Subcutaneous abdominal adipose tissue (tissue), 5 donors: ENCODE data around the gene CNOT1.

Experiments
- H3K27ac ChIP-seq: one replicate; pipeline ENCODE4 v1.7.0; 2013; ENCODE audit warnings: low read depth, mild to moderate bottlenecking, inconsistent platforms, low read length, moderate library complexity
- H3K27me3 ChIP-seq, 5 donors: one replicate each; pipeline ENCODE4 v1.7.0; 2013; ENCODE audit warnings: low read length in 5 of 5, inconsistent platforms in 1 of 5; ENCODE audit not compliant: control insufficient read depth in 5 of 5, insufficient read depth in 4 of 5
- H3K36me3 ChIP-seq, 5 donors: one replicate each; pipeline ENCODE4 v1.7.0; 2013; ENCODE audit warnings: low read length in 5 of 5; ENCODE audit not compliant: control insufficient read depth in 5 of 5, insufficient read depth in 5 of 5
- H3K4me1 ChIP-seq, 5 donors: one replicate each; pipeline ENCODE4 v1.7.0; 2013; ENCODE audit warnings: low read length in 5 of 5, mild to moderate bottlenecking in 3 of 5, moderate library complexity in 1 of 5; ENCODE audit not compliant: control insufficient read depth in 5 of 5, insufficient read depth in 5 of 5
- H3K4me3 ChIP-seq, 5 donors: one replicate each; pipeline ENCODE4 v1.7.0; 2013; ENCODE audit warnings: low read length in 5 of 5, low read depth in 1 of 5
- H3K9ac ChIP-seq, 5 donors: one replicate each; pipeline ENCODE4 v1.7.0; 2013; ENCODE audit warnings: low read length in 5 of 5, mild to moderate bottlenecking in 4 of 5, moderate library complexity in 3 of 5
- H3K9me3 ChIP-seq, 5 donors: one replicate each; pipeline ENCODE4 v1.7.0; 2013; ENCODE audit warnings: low read length in 5 of 5; ENCODE audit not compliant: control insufficient read depth in 5 of 5
- donor health status: healthy.
- donor health status: healthy.
- donor health status: healthy.
- donor health status: healthy.
- donor health status: healthy.

Gene CNOT1

DNA sequence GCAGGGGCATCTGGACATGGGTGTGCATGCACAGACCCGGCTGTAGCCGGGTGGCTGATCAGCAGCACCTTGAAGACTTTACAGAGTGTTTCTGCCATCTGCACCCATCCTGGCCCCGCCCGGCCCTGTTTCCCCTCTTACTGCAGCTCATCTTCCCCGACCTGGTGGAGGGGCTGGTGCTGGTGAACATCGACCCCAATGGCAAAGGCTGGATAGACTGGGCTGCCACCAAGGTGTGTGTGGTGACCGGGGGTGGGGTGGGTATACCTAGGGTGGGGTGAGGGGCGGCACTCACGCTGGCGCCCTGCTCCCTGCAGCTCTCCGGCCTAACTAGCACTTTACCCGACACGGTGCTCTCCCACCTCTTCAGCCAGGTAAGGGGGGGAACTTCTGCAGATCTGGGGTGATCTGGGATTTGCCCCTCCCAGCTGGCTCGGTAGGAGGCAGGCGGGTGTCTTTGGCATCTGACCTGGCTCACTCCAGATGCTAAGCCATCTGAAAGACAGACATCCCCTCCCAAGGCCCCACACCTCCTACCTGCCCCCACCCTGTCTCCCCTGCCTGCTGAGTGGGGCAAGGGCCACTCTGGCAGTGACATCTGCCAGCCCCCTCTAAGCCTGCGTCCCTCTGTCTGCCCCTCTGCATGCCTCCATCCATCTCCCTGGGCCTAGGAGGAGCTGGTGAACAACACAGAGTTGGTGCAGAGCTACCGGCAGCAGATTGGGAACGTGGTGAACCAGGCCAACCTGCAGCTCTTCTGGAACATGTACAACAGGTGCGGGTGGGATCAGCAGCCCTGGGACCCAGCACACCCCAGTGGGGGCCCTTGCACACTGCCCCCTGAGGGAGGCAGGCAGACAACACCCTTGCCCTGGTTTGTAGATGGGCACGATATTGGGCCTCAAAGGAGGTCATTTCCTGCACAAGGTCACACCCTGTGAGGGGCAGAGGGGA, 123.1 kb downstream of the CNOT1 start:
- Histone ChIP-seq H3K9me3 (no peaks in the 10 kb centered on the region), H3K9ac (no peak overlapping the region), H3K4me1 (peaks cover 0 to 2% (median under 1%) of the 10 kb centered on the region in 5 donors), H3K4me3 (no peak overlapping the region), H3K27me3 (peaks cover 22 to 47% (median 37%) of the 10 kb centered on the region in 5 donors), H3K27ac (no peak overlapping the region), H3K36me3 (no peaks in the 10 kb centered on the region)

DNA sequence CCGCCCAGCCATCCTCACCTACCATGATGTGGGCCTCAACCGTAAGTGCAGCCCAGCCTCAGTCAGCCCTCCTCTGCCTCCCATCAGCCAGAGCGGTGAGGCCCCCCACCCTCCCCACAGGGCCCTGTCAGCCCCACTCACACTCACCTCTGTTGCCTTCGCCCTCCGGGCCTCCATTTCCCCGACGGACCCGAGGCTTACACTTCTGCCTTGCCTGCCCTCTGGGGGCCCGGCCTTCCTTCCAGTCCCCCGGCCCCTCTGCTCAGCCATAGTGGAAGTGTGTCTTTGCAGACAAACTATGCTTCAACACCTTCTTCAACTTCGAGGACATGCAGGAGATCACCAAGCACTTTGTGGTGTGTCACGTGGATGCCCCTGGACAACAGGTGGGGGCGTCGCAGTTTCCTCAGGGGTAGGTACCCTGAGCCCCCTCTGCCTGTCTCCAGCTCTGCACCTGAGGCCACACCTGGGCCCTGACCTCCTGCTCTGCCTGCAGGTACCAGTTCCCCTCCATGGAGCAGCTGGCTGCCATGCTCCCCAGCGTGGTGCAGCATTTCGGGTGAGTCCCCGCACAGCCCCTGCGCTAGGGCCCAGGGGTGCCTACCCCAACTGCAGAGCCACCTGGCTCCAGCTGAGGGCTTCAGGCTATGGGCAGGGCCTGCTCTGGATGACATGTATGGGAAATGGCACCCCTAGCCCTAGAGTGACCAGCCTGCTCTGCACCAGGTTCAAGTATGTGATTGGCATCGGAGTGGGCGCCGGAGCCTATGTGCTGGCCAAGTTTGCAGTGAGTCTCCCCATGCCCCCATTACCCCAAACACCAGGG, 125.5 kb downstream of the CNOT1 start:
- Histone ChIP-seq H3K4me3 (no peak overlapping the region), H3K27me3 (peaks cover 40 to 69% (median 59%) of the 10 kb centered on the region in 5 donors), H3K4me1 (peaks cover 0 to 17% (median 12%) of the 10 kb centered on the region in 5 donors), H3K9ac (no peak overlapping the region), H3K9me3 (no peaks in the 10 kb centered on the region), H3K36me3 (no peaks in the 10 kb centered on the region), H3K27ac (no peak overlapping the region)

DNA sequence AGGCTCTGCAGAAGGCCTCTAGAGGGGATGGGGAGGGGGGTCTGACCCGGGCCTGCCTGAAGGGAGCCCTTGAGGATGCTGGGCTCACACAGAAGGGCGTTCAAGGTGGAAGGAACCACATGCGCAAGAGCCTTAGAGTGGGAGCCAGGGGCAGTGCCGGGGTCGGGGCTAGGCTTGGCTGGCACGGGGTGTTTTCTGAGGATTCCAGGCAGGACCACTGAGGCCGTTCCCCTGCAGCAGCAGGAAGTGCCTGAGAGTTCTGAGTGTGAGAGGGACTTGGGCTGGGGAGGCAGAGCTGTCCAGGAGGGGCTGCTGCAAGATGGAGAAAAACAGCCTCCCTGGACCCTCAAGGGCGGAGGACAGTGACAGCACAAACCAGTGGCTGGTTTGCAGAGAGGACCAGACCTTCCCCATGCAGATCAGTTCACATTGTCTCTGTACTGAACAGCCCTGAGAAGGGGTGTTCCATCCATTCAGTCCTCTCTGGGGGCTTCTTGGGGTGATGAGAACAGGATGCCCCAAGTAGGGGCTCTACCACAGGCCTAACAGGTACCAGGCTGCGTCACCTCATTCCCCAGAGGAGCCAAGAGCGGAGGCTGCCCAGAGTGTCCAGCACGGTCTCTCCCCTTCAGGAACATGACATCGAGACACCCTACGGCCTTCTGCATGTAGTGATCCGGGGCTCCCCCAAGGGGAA, 126.3 kb downstream of the CNOT1 start:
- H3K36me3 ChIP-seq = no peaks in the 10 kb centered on the region
- H3K27me3 ChIP-seq = peaks cover 40 to 73% (median 60%) of the 10 kb centered on the region in 5 donors
- peaks cover 0 to 17% (median 12%) of the 10 kb centered on the region in 5 donors for H3K4me1 ChIP-seq
- no peak overlapping the region for H3K4me3 ChIP-seq
- no peak overlapping the region for H3K27ac ChIP-seq
- no peaks in the 10 kb centered on the region for H3K9me3 ChIP-seq
- no peak overlapping the region for H3K9ac ChIP-seq

DNA sequence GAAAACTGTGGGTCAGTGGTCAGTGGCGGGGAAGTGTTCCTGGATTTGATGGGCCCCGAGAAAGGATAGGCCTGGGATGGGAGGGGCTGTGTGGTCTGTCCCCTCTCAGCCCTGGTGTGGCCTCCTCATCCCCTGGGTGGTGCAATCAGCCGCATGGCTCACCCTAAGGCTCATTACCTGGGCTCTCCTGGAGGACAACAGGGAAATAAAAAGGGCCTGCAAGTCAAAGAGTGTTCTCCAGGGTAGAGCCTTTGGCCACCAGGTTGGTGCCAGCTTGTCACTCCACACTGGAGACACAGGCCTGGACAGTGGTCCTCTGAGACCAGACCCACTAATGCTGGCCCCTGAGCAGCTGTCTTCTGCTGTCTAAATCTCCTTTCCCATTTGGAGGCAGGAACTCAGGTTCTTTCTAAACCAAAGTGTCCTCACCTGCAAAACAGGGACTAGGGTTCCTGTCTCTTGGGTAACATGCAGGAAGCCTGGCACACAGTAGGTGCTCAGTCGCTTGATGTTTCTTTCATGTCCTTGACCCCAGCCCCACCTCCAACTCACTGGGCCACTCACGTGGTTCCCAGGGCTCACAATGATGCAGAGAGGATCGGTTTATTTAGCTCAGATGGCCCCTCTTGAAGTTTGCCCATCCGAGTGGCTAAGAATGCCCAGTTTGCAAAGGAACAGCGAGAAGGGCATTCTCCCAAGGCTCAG, 127.3 kb downstream of the CNOT1 start:
- H3K27ac ChIP-seq = no peak overlapping the region
- H3K9me3 ChIP-seq = no peaks in the 10 kb centered on the region
- no peak overlapping the region for H3K9ac ChIP-seq
- peaks cover 38 to 70% (median 57%) of the 10 kb centered on the region in 5 donors for H3K27me3 ChIP-seq
- H3K4me1 ChIP-seq = peaks cover 0 to 17% (median 12%) of the 10 kb centered on the region in 5 donors
- no peaks in the 10 kb centered on the region for H3K36me3 ChIP-seq
- no peak overlapping the region for H3K4me3 ChIP-seq

DNA sequence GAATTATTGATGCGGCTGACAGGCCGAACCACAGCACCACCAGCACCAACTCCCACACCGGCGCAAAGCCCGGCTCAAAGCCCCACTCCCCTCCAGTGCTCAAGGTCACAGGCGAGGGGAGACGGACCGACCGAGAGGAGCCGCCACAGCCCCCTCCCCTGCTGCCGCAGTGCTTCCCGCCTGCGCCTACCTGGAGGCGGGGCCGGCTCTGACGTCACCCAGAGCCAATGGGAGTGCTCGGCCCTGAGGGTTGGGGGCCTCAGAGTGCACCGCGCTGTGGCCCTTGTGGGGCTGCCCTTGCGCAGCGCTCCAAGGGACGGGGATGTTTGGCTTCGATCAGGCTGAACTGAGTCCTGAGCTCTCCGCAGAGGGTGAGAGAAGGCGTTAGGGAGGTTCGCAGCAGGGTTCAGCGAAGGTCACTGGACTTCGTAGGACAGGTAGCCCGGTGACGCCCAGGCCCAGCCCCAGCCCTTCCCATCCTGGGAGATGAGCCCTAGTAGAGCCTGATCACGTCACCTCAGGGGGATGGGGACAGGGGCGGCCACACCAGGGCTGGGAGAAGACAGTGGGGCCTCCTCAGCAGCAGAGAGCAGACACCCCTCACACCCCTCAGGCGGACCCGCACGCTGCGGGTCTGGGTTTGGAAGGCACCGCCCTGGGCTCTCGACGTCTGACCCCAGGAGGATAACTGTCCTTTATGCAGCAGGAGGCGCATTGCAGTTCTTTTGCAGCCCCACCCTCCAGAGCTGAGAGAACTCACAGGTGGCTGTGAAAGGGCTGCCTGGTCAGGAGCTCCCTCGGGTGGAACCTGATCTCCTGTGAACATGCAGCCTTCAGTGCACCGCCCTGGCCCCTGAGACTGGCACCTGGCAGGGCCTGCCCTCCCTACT, 128.1 kb downstream of the CNOT1 start:
- H3K9ac ChIP-seq = no peak overlapping the region
- H3K4me3 ChIP-seq = peak overlapping the region in 4 of 5 donors; percentile 17 to 47 (median 26)
- H3K27ac ChIP-seq = no peak overlapping the region

DNA sequence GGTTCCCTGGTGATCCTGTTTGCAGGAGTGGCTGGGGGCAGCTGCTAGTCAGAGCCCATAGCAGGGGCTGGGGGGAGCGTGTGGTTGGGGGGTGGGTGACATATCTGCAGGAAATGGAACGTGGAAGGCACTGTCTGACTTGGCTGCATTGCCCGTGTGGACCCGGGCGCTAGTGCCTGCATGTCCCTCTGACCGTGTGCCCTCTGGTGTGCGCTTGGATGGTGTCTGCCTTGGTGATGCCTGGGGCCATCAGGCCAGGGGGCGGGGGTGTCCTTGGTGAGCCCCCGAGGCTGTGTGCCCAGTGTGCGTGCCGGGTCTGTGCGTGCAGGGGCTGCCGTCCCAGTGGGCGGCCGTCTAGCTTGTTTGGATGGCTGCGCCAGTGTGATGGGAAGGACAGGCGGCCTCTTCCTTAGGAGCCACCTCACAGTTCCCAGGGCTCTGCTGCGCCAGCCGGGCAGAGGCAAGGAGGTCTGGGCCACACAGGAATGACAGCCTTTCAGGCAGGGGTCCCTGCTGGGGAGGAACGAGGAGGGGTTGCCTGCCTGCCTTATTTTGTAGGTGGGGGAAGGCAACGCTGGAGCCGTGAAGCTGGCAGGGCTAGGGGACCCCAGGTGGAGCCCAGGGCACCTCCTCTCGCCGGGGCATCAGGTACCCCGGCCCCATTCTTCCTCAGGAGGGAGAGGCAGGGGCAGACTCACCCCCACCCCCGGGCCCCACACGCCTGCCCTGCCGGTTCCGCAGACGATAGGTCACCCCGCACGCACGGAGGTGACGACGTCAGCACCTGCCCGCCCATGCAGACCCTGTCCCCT, 129.0 kb downstream of the CNOT1 start:
- peak overlapping the region in 2 of 5 donors; percentile 17 to 47 for H3K4me3 ChIP-seq
- H3K4me1 ChIP-seq = peaks cover 0 to 19% (median 13%) of the 10 kb centered on the region in 5 donors
- no peak overlapping the region for H3K27ac ChIP-seq
- peak overlapping the region in 1 of 5 donors; percentile 28 for H3K9ac ChIP-seq
- no peaks in the 10 kb centered on the region for H3K9me3 ChIP-seq
- H3K27me3 ChIP-seq = peaks cover 38 to 69% (median 53%) of the 10 kb centered on the region in 5 donors
- H3K36me3 ChIP-seq = no peaks in the 10 kb centered on the region

More for the DNA sequence above, 128.1 kb downstream of the CNOT1 start:
- H3K36me3 ChIP-seq = no peaks in the 10 kb centered on the region
- H3K9me3 ChIP-seq = no peaks in the 10 kb centered on the region
- peaks cover 38 to 63% (median 51%) of the 10 kb centered on the region in 5 donors for H3K27me3 ChIP-seq
- H3K4me1 ChIP-seq = peaks cover 0 to 17% (median 12%) of the 10 kb centered on the region in 5 donors

DNA sequence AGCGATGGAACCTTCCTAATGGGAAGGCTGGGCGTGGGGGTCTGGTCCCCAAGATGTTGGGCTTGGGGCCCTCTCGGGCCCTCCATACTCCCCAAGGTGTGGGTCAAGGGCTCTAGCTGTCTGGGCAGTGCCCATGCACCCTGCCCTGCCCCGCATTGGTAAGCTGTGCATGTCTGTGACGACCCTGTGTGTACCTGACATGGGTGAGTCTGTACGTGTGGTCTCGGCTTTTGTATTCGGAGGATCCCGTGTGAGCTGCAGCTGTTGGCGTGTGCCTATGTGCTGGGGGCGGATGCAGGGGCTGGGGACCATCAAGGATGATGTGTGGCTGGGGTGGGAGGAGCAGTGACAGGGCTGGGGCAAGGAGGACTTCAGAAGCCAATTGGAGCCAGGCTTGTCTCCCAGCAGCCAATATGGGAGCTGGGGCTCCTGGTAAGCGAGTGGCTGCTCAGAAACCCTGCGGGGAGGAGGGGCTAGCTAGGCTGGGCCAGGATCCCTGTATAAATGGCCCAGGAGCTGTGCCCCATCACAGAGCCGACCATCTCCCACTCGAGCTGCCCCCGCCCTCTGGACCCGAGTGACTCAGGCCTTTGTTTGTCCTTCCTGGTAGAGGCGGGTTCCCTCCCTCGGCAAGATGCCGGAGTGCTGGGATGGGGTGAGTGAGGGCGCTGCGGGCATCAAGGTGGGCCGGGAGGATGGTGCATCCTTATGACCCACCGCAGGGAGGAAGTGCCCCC, 129.8 kb downstream of the CNOT1 start, which contains the start of gene NDRG4:
Gene NDRG4, plus strand, starts transcription at position 529 of the 737 bp plus-strand sequence. Its CDS starts 106 bp downstream, at position 635.
- H3K27ac ChIP-seq = no peak within 1 kb of the TSS
- H3K9ac ChIP-seq = peak within 1 kb of the TSS in 1 of 5 donors; percentile 28
- no peaks in the 10 kb centered on the region for H3K36me3 ChIP-seq
- H3K27me3 ChIP-seq = peaks cover 38 to 69% (median 53%) of the 10 kb centered on the region in 5 donors
- H3K4me1 ChIP-seq = peaks cover 0 to 26% (median 17%) of the 10 kb centered on the region in 5 donors
- no peaks in the 10 kb centered on the region for H3K9me3 ChIP-seq
- peak within 1 kb of the TSS in 2 of 5 donors; percentile 17 to 47 for H3K4me3 ChIP-seq
